HepG2 (cell line): Measurements from ENCODE around the gene YIF1B. TPM values are rescaled to one million over a fixed set of nuclear protein-coding genes. Genes with fewer than 3 reads are reported as not detected.

Experiments
- HNRNPK ChIP-seq: fragments of 200-400 bp; formaldehyde crosslinking; IDR thresholded peaks from 2 replicates; pipeline ENCODE4 v1.6.1; 2018; ENCODE audit warnings: low read length, low read depth, moderate library complexity, mild to moderate bottlenecking; ENCODE audit not compliant: poor library complexity, severe bottlenecking
- KLF12 ChIP-seq: sonication (generic); formaldehyde crosslinking; IDR thresholded peaks from 2 replicates; pipeline ENCODE4 v1.4.0; 2020; ENCODE audit warnings: missing genetic modification reagents, borderline replicate concordance
- NFYC ChIP-seq: IDR thresholded peaks from 2 replicates; pipeline ENCODE4 v1.6.1; 2016; ENCODE audit warnings: missing genetic modification reagents, missing compliant biosample characterization
- SAFB2 ChIP-seq: sonication (generic); formaldehyde crosslinking; IDR thresholded peaks from 2 replicates; pipeline ENCODE4 v1.5.1; 2020; ENCODE audit warnings: missing genetic modification reagents, low read depth, mild to moderate bottlenecking, borderline replicate concordance
- SALL1 ChIP-seq: sonication (generic); formaldehyde crosslinking; IDR thresholded peaks from 2 replicates; pipeline ENCODE4 v1.8.0; 2022; ENCODE audit warnings: mild to moderate bottlenecking, missing genetic modification reagents
- THAP11 ChIP-seq: IDR thresholded peaks from 2 replicates; pipeline ENCODE4 v1.6.1; 2016; ENCODE audit warnings: missing biosample characterization, missing genetic modification reagents
- ZFP62 ChIP-seq: sonication (generic); formaldehyde crosslinking; IDR thresholded peaks from 2 replicates; pipeline ENCODE4 v1.4.0; 2020; ENCODE audit warnings: missing genetic modification reagents
- ZNF772 ChIP-seq: sonication (generic); formaldehyde crosslinking; IDR thresholded peaks from 2 replicates; pipeline ENCODE4 v1.5.0; 2020; ENCODE audit warnings: mild to moderate bottlenecking, missing genetic modification reagents
- polyA plus RNA-seq, 8 experiments: library from polyadenylated mRNA; depleted of rRNA in 3 of 8; stranded (reverse) in 7 of 8; unstranded in 1 of 8; fragments of >200 nt; fragmentation: Illumina TruSeq in 4 of 8; extraction: Trizol in 4 of 8; gene quantifications; 2 replicates each; pipeline versions ENCODE4 v1.2.1 to v1.2.3, GENCODE V29; 2011 to 2016; ENCODE audit warnings: low read depth in 4 of 8, missing spikeins in 1 of 8, mixed read lengths in 1 of 8; ENCODE audit not compliant: insufficient read depth in 1 of 8
- total RNA-seq, 5 experiments: library from RNA; depleted of rRNA; stranded (reverse); fragments of >200 nt; fragmentation: Illumina TruSeq; extraction: Trizol; gene quantifications; 2 replicates each; pipeline ENCODE4 v1.2.3, GENCODE V29; 2016; ENCODE audit warnings: low read depth in 1 of 5
- TF ChIP-seq, protein P1 (sequence below): sonication (generic); formaldehyde crosslinking; conservative IDR thresholded peaks from 2 replicates; pipeline ENCODE4 v1.4.0; 2020; ENCODE audit warnings: missing genetic modification reagents
- TF ChIP-seq, protein P2 (sequence below): sonication (generic); formaldehyde crosslinking; IDR thresholded peaks from 2 replicates; pipeline ENCODE4 v1.4.0; 2020; ENCODE audit warnings: low read depth, missing genetic modification reagents
- TF ChIP-seq, protein P3 (sequence below): sonication (generic); formaldehyde crosslinking; IDR thresholded peaks from 2 replicates; pipeline ENCODE4 v1.5.0; 2020; ENCODE audit warnings: mild to moderate bottlenecking, missing genetic modification reagents

The YIF1B gene
- total and polyA plus RNA-seq, 2 of the 13 experiments (the other 11 are each of a cell fraction or from before 2014, with no cell fraction given) = 41.4 to 85.2 TPM

DNA sequence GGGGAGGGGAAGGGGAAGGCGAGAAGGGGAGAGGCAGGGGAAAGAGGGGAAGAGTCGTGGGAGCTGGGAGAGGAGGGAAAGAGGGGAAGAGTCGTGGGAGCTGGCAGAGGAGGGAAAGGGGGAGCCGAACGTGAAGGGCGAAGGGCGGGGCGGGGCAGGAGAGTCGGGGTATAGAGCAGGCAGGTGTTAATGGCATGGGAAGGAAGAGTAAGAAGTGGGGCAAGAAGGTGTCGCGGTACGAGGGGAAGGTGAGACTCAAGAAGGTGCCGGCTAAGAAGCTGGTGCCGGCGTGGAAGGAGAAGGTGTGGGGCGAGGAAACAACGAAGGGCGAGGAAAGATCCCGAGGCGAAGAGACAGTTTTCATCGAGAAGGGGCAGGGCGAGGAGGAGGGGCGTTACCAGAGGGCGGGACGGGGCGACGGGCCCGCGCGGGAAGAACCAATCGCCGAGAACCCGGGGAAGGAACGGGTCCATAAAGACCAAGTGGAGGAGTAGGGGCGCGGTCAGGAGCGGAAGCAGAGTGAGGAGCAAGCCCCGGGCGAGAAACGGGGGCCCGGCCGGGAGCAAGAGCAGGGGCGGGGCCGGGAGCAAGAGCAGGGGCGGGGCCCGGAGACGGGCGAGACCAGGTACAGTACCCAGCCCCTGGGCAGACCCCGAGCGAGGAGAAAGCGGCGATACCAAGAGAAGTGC is 20.3 kb upstream of the YIF1B start (continued):
- peak; percentile 47 for TF ChIP-seq HNRNPK
- no peak for TF ChIP-seq ZNF772 (CRISPR knock-in tag)
- TF ChIP-seq, protein P1, sequence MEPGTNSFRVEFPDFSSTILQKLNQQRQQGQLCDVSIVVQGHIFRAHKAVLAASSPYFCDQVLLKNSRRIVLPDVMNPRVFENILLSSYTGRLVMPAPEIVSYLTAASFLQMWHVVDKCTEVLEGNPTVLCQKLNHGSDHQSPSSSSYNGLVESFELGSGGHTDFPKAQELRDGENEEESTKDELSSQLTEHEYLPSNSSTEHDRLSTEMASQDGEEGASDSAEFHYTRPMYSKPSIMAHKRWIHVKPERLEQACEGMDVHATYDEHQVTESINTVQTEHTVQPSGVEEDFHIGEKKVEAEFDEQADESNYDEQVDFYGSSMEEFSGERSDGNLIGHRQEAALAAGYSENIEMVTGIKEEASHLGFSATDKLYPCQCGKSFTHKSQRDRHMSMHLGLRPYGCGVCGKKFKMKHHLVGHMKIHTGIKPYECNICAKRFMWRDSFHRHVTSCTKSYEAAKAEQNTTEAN = no peak
- TF ChIP-seq ZFP62 (CRISPR knock-in tag) = no peak
- TF ChIP-seq, protein P2, sequence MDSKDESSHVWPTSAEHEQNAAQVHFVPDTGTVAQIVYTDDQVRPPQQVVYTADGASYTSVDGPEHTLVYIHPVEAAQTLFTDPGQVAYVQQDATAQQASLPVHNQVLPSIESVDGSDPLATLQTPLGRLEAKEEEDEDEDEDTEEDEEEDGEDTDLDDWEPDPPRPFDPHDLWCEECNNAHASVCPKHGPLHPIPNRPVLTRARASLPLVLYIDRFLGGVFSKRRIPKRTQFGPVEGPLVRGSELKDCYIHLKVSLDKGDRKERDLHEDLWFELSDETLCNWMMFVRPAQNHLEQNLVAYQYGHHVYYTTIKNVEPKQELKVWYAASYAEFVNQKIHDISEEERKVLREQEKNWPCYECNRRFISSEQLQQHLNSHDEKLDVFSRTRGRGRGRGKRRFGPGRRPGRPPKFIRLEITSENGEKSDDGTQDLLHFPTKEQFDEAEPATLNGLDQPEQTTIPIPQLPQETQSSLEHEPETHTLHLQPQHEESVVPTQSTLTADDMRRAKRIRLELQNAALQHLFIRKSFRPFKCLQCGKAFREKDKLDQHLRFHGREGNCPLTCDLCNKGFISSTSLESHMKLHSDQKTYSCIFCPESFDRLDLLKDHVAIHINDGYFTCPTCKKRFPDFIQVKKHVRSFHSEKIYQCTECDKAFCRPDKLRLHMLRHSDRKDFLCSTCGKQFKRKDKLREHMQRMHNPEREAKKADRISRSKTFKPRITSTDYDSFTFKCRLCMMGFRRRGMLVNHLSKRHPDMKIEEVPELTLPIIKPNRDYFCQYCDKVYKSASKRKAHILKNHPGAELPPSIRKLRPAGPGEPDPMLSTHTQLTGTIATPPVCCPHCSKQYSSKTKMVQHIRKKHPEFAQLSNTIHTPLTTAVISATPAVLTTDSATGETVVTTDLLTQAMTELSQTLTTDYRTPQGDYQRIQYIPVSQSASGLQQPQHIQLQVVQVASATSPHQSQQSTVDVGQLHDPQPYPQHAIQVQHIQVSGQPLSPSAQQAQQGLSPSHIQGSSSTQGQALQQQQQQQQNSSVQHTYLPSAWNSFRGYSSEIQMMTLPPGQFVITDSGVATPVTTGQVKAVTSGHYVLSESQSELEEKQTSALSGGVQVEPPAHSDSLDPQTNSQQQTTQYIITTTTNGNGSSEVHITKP = peak; percentile 77
- TF ChIP-seq KLF12 = 0 out of 2 replicates have a peak, but pooled peaks have one; percentile 13
- peak; percentile 66 for TF ChIP-seq NFYC (CRISPR knock-in tag)
- TF ChIP-seq SALL1 = 0 out of 2 replicates have a peak, but pooled peaks have one; percentile 3
- TF ChIP-seq, protein P3, sequence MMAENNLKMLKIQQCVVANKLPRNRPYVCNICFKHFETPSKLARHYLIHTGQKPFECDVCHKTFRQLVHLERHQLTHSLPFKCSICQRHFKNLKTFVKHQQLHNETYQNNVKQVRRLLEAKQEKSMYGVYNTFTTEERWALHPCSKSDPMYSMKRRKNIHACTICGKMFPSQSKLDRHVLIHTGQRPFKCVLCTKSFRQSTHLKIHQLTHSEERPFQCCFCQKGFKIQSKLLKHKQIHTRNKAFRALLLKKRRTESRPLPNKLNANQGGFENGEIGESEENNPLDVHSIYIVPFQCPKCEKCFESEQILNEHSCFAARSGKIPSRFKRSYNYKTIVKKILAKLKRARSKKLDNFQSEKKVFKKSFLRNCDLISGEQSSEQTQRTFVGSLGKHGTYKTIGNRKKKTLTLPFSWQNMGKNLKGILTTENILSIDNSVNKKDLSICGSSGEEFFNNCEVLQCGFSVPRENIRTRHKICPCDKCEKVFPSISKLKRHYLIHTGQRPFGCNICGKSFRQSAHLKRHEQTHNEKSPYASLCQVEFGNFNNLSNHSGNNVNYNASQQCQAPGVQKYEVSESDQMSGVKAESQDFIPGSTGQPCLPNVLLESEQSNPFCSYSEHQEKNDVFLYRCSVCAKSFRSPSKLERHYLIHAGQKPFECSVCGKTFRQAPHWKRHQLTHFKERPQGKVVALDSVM = 0 out of 2 replicates have a peak, but pooled peaks have one; percentile 6
- TF ChIP-seq THAP11 = 0 out of 2 replicates have a peak, but pooled peaks have one; percentile 33
- no peak for TF ChIP-seq SAFB2 (CRISPR knock-in tag)
